HG03439 (cell line): ENCODE data around the gene SHCBP1L.
"Not testable (repeated sequence)": the region's sequence is repeated elsewhere in the genome, so short reads cannot be mapped to it uniquely, and the experiment has no call there.

Source experiments
- ATAC-seq: cut with Tn5 transposase; IDR thresholded peaks from one replicate; pipeline ENCODE4 v1.9.1; 2021; ENCODE audit warnings: mild to moderate bottlenecking, moderate library complexity; ENCODE audit not compliant: unreplicated experiment

The SHCBP1L gene

DNA sequence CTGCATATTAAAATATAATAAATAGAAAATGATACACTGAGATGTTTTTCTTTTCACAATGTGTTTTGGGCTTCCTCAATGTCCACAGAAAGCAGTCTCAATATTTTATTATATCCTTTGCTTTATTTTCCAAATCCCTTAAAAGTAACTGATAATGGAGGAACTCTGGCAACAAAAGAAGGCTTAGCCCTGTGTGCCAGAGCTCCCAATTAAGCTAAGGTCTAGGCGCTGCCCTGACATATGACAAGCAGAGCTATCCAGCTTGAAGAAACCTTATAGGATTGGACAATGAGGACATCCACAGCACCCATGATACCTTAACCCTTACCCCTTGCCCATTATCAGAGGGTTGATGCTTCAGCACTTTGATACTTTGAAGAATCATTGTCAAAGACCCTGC is 12.9 kb upstream of the SHCBP1L start:
- ATAC-seq = no peak

DNA sequence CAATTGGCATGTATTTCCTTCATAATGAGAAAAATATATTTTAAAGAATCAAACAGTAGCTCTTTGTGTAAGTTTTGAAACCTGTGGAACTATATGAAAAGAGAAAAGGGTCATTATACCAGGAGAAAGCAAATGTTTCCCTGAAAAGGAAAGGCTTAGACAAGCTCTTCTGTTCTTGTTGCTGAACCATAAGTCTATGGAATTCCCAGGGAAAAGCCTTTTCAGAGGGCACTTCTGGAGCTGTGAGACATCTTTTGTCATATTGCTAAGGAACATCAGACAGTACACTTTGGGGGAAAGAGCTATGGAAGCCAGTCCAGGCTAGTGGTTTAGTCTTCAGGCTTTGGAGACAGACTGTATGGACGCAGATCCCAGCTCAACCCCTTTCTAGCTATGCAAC is 12.1 kb upstream of the SHCBP1L start:
- ATAC-seq = no peak

GRCh38 chr1:182962554-182963115 is 9.7 kb upstream of the SHCBP1L start:
- ATAC-seq = peak; percentile 93

- no peak for ATAC-seq
Measured at GRCh38 chr1:182960046-182960445, 7.1 kb upstream of the SHCBP1L start.

GRCh38 chr1:182957902-182958395 is 5.0 kb upstream of the SHCBP1L start:
- ATAC-seq = no peak

- no peak for ATAC-seq
Measured at GRCh38 chr1:182956708-182957365, 3.9 kb upstream of the SHCBP1L start.

DNA sequence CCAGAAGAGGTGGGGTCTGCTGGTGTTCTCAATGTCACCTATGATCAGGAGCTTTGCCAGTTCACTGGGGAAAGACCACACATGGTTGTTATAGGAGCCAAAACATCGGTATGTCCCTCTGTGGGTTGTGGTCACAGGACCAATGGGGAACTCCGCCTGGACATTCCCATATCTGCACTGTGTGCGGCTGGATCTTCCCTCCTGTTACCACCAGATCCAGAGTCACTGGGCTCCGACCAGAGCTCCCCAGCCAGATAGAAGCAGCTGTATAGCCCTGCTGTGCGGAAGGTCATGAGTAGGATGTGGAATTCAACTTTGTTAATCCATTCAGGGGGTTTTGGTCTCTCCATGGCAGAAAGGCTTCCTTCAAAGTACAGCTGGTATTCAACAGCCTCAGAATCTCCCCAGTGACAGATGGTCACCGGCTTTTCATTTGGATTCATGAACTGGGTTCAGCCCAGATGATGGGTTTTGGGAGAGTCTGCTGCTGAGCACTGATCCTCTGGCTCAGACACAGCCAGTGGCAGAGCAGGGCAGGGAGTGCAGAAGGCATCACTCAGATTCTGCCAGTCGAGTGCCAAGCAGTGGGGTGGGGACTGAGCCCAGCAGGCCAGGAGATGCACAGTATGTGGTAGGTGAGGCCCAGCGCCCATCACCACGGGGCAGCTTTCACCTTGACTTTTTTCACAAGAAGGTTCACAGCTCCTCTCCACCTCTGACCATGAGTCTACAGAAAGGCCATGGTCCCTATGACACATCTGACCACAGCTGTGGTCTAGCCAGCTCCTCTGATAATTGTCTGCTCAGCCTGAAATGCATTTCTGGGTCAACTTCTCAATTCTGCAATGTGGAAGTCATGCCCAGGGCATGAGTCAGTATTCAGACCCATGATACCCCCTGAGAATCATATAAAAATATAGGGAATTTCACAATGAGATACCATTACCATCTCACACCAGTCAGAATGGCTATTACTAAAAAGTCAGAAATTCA is 2.9 kb upstream of the SHCBP1L start:
- no peak for ATAC-seq

- no peak for ATAC-seq
Measured at GRCh38 chr1:182953826-182954225, 860 bp upstream of the SHCBP1L start.

GRCh38 chr1:182943336-182943735 is 9.6 kb downstream of the SHCBP1L start:
- ATAC-seq = not testable (repeated sequence)

- ATAC-seq = not testable (repeated sequence)
Measured at GRCh38 chr1:182942145-182942544, 10.8 kb downstream of the SHCBP1L start.

GRCh38 chr1:182939413-182939812 is 13.6 kb downstream of the SHCBP1L start:
- ATAC-seq = no peak

DNA sequence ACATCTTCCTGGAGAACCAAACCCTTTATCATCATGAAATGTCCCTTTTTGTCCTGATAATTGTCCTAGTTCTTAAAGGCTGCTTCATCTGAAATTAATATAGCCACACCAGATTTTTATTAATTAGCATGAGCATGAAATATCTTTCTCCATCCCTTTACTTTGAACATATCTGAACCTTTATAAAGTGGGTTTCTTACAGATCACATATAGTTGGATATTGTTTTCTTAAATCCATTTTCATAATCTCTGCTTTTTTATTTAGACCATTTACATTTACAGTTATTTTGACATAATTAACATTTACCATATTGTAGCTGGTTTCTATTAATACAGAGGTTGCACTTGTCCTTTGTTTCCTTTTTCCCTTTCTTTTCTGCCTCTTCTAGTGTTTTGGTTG is 17.2 kb downstream of the SHCBP1L start:
- no peak for ATAC-seq

DNA sequence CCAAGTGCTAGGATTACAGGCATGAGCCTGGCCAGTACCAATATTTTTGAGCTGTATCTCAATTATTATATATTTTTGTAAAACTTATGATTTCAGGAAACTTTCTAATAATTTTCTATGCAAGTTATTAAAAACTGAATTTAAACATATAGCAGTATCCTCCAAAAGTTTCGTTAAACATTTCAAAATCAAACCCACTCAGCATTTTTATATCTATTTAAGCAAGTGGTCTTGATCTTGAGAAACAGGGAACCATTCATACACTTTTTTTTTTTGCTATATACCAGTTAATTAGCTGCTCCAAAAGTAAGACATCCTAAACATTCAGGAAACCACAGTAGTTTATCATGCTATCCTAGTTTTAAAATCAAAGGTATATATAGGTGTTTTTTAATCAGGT is 22.0 kb downstream of the SHCBP1L start:
- no peak for ATAC-seq

DNA sequence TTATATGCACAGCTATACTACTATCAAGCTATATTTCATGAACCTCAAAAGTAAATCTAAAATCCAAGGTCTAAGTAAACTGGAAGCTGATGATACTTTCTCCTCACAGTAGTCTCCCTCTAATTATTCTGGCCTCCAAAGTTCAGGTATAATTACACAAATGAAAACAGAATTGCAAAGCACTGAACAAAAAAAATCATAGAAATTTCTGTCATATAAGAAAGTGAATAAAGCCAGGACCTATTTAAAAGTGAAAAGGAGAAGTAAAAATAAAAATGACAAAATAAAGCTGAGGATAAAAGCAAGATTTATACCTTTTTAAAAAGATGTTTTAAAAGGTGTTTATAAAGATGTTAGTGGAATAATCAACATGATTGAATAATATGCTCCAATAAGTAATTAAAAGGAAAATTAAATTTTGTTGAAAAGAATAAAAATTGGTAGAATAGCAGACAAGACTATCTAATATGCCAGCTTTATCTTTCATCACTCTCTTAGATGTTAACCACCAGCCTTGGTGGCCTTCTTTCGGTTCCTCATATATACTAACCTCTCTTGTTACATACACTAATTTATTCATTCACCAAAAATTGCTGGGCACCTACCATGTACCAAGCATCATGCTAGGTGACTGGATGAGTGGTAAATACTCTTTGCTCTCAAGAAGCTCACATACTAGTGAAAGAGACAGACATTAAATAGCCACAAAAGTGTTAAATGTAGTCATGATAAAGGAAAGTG is 25.1 kb downstream of the SHCBP1L start:
- ATAC-seq = peak; percentile 58

DNA sequence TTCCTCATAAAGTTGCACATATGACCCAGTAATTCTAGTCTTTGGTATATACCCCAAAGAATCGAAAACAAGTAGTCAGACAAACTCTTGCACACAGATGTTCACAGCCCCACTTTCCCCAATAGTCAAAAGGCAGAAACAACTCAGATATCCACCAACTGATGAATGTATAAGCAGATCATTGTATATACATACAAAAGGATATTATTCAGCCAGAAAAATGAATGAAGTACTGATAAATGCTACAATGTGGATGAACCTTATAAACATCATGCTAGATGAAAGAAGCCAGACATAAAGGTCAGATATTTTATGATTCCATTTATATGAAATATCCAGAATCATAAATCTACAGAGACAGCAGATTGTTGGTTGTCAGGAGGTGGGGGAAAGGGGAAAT is 27.3 kb downstream of the SHCBP1L start:
- no peak for ATAC-seq

DNA sequence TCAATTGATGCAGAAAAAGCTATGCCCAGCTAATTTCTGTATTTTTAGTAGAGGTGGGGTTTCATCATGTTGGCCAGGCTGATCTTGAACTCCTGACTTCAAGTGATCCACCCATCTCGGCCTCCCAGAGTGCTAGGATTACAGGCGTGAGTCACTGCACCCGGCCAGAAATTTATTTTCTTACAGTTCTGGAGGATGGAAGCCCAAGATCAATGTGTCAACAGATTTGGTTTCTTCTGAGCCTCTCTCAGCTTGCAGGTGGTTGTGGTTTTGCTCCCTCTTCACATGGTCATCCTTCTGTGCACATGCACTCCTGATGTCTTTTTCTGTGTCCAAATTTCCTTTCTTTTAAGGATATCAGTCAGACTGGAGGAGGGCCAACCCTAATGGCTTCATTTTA is 35.6 kb downstream of the SHCBP1L start:
- no peak for ATAC-seq

- no peak for ATAC-seq
Measured at GRCh38 chr1:182913401-182913800, 39.6 kb downstream of the SHCBP1L start.

DNA sequence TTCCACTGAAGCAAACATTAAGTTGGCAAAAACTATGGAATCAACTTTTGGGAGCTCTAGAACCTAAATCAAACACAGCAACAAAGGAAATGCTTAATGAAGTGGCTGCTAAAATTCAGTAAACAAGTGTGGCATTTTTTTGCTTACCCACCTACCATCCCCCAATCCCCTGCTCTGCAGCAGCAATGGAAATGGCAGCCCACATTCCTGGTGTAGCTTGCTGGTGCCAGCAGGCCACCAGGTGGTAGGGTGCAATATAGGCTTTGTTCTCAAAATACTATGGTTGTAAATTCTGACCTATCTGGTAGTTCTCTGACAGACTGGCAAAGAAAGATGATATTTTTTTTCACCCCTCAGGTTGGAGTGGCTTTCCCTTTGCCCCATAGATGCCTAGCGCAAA is 42.8 kb downstream of the SHCBP1L start:
- no peak for ATAC-seq

DNA sequence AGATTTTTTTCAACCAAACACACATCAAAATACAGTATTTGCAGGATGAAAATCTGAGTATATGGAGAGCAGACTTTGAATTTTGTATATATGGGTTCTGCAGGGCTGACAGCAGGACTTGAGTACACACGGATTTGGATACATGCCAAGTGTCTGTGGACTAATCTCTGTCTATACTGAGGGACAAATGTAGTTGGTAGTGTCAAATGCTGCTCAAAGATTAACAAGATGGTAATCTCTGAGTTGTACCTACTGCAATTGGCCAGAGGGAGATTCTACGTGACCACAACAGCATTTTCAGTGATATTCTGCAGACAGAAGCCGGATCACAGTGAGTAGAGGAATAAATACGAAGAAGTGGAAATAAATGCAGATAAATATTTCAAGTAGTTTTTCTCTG is 43.4 kb downstream of the SHCBP1L start:
- no peak for ATAC-seq

DNA sequence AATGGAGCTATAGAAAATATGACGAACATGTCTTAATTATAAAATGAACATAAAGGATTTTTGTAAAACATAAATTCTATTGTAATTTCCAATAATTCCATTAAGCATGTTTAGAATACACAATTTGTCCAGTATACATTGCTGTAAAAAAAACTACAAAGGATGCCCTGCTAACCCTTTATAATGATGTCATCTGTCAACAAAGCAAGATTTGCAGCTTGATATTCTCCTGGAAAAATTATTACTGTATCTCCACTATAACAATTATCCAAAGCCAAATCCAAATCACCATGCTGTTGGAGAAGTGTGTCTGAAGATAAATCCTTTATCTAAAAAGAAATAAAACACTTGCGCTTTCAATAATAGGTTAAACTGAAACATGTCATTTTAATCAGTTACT is 47.6 kb downstream of the SHCBP1L start:
- no peak for ATAC-seq

GRCh38 chr1:182901946-182902345 is 51.0 kb downstream of the SHCBP1L start:
- ATAC-seq = not testable (repeated sequence)
